GM12864 (cell line): Measurements from ENCODE around the gene LPIN3.

ENCODE experiments used
- DNase-seq: peaks from one replicate; pipeline ENCODE4 v3.0.0-alpha.2; 2011; ENCODE audit warnings: low read depth
- H3K4me3 ChIP-seq: 2 replicates; pipeline ENCODE4 v1.5.1; 2011; ENCODE audit warnings: mild to moderate bottlenecking, low read depth, low read length, control low read depth
- TF ChIP-seq, protein P1 (sequence below): IDR thresholded peaks from 2 replicates; pipeline ENCODE4 v1.5.1; 2011; ENCODE audit warnings: low read depth, mild to moderate bottlenecking, moderate library complexity, low read length, control low read depth, inconsistent platforms; ENCODE audit errors: missing control alignments

The LPIN3 gene

DNA sequence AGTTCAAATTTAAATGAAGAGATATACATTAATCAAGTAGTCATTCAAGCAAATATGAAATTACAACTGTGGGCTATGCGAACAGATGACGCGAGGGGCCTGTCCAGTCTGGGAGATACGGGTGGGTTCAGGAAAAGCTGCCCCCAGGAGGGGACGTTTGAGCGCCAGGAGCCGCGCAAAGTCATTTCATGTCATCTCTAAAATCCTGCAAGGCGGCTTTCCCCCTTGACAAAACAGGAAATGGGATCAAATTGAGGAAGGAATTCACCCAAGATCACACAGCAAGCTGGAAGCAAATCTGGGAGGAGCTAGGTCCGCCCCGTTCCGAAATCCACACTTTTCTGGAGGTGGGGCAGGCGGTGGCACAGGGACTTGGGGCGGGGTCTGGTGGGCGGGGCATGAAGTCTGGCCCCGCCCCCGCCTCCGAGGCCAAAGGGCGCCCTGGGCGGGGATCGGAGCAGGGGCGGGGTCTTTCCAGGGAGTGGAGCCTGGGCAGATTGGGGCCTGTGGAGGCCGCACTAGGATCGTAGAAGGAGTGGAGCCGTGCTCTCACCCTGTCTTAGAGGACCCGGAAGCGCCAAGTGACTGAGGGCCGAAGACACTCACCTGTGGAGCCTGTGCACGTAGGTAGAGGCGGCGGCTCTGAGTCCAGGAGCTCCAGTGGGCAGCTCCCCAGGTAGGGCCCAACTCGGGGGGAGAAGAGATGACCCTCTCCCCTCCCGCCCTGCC lies at the start of gene LPIN3:
Gene LPIN3, plus strand, starts transcription at position 495 of the 729 bp plus-strand sequence. CDS start 4,983 bp downstream, outside the sequence.
- TF ChIP-seq, protein P1, sequence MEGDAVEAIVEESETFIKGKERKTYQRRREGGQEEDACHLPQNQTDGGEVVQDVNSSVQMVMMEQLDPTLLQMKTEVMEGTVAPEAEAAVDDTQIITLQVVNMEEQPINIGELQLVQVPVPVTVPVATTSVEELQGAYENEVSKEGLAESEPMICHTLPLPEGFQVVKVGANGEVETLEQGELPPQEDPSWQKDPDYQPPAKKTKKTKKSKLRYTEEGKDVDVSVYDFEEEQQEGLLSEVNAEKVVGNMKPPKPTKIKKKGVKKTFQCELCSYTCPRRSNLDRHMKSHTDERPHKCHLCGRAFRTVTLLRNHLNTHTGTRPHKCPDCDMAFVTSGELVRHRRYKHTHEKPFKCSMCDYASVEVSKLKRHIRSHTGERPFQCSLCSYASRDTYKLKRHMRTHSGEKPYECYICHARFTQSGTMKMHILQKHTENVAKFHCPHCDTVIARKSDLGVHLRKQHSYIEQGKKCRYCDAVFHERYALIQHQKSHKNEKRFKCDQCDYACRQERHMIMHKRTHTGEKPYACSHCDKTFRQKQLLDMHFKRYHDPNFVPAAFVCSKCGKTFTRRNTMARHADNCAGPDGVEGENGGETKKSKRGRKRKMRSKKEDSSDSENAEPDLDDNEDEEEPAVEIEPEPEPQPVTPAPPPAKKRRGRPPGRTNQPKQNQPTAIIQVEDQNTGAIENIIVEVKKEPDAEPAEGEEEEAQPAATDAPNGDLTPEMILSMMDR, result no peak
- no peak for DNase-seq
- H3K4me3 ChIP-seq, result no peak within 1 kb of the TSS; the same call in 1 of the 2 replicates

DNA sequence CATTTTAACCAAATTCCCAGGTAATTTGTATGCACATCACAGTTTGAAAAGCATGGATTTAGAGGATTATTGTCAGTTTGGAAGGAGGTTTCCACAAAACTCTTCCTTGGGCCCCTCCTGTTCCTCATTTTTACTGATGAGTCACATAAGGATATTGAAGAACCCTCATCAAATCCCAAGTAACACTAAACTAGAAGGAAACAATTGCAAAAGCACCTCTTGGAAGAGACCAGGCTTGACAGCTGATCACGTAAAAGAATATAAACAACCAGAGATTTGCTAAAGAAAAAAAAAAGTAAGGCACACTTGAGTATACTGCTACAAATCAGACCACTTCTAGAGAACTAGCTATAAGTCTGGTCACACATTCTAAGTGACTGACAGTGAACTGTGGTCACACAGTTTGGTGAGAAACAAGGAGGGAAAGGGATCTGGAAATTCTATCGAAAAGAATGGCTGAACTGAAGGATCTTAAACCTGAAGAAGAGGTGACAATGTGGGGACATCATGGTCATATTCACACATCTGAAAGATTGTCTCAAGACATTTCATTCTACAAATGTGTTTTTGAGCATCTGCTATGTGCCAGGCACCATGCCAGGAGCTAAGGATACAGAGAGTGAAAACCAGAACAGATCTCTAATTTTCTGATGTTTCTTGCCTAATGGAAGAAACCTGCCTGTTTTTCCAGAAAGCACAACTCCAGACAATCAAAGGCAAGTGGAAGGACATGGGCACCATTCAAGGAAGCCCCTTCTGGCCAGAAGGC lies 47.2 kb upstream of the LPIN3 start:
- no peak overlapping the region for H3K4me3 ChIP-seq
- no peak for DNase-seq
- TF ChIP-seq, protein P1, result no peak

- TF ChIP-seq, protein P1, result no peak
- DNase-seq, result no peak
- H3K4me3 ChIP-seq, result no peak overlapping the region
These were observed 40.7 kb upstream of the LPIN3 start for GRCh38 chr20:41299899-41300298.

GRCh38 chr20:41300383-41300782 lies 40.2 kb upstream of the LPIN3 start:
- TF ChIP-seq, protein P1, result no peak
- DNase-seq, result no peak
- H3K4me3 ChIP-seq, result no peak overlapping the region

GRCh38 chr20:41300886-41301285 lies 39.7 kb upstream of the LPIN3 start:
- no peak for DNase-seq
- TF ChIP-seq, protein P1, result no peak
- no peak overlapping the region for H3K4me3 ChIP-seq

- TF ChIP-seq, protein P1, result no peak
- no peak overlapping the region for H3K4me3 ChIP-seq
- DNase-seq, result no peak
These were observed 36.6 kb upstream of the LPIN3 start for GRCh38 chr20:41304002-41304401.
